CD14-positive monocyte (primary cell): Measurements from ENCODE around the gene DGCR6L. TPM values are rescaled to one million over a fixed set of nuclear protein-coding genes. Genes with fewer than 3 reads are reported as not detected.

Experiments used
- DNase-seq, 3 donors: peaks; one replicate each; pipeline ENCODE4 v3.0.0-alpha.2; 2011 to 2022
- H2AFZ ChIP-seq: 2 replicates; pipeline ENCODE4 v1.6.0; 2012; ENCODE audit warnings: mild to moderate bottlenecking, low read depth, low read length, inconsistent platforms; ENCODE audit not compliant: insufficient read depth, poor library complexity, severe bottlenecking
- H3K27ac ChIP-seq, 2 donors: 1 replicate in 1 of 2; 2 replicates in 1 of 2; pipeline ENCODE4 v1.5.1; 2012 to 2013; ENCODE audit warnings: low read length in 2 of 2, control low read depth in 1 of 2, inconsistent platforms in 1 of 2, low read depth in 1 of 2, mild to moderate bottlenecking in 1 of 2
- H3K27me3 ChIP-seq, 2 donors: one replicate each; pipeline versions ENCODE4 v1.6.0 to v1.6.1; 2011 to 2013; ENCODE audit warnings: low read length in 2 of 2; ENCODE audit not compliant: control insufficient read depth in 2 of 2, insufficient read depth in 2 of 2
- H3K36me3 ChIP-seq, 2 donors: replicated peaks in 1 of 2; 1 replicate in 1 of 2; 2 replicates in 1 of 2; pipeline versions ENCODE4 v1.5.1 to v1.6.1; 2012 to 2013; ENCODE audit warnings: low read length in 2 of 2, control low read depth in 1 of 2, inconsistent platforms in 1 of 2, mild to moderate bottlenecking in 1 of 2; ENCODE audit not compliant: insufficient read depth in 2 of 2, control insufficient read depth in 1 of 2
- H3K4me1 ChIP-seq, 2 donors: 1 replicate in 1 of 2; 2 replicates in 1 of 2; pipeline versions ENCODE4 v1.5.1 to v1.6.1; 2012 to 2013; ENCODE audit warnings: low read length in 2 of 2, control low read depth in 1 of 2, inconsistent platforms in 1 of 2, mild to moderate bottlenecking in 1 of 2, moderate library complexity in 1 of 2; ENCODE audit not compliant: insufficient read depth in 2 of 2, control insufficient read depth in 1 of 2
- H3K4me2 ChIP-seq: replicated peaks from 2 replicates; pipeline ENCODE3; 2012; ENCODE audit warnings: low read length, moderate library complexity, mild to moderate bottlenecking; ENCODE audit not compliant: poor library complexity, severe bottlenecking; ENCODE audit errors: extremely low read depth
- H3K4me3 ChIP-seq, 3 experiments: fragments of 200-600 bp in 1 of 3; sonication (generic) in 1 of 3; replicated peaks in 1 of 3; 1 replicate in 2 of 3; 2 replicates in 1 of 3; pipeline ENCODE4 v1.5.1; 2011 to 2013; ENCODE audit warnings: low read length in 3 of 3, mild to moderate bottlenecking in 3 of 3, control low read depth in 2 of 3, low read depth in 2 of 3, inconsistent platforms in 1 of 3, moderate library complexity in 1 of 3
- H3K79me2 ChIP-seq: 2 replicates; pipeline ENCODE4 v1.6.0; 2012; ENCODE audit warnings: mild to moderate bottlenecking, control low read depth, inconsistent platforms, low read length, moderate library complexity; ENCODE audit not compliant: insufficient read depth
- H3K9ac ChIP-seq: 2 replicates; pipeline ENCODE4 v1.6.0; 2017; ENCODE audit warnings: low read length, mild to moderate bottlenecking; ENCODE audit not compliant: insufficient read depth, poor library complexity, severe bottlenecking
- H3K9me3 ChIP-seq, 2 donors: replicated peaks in 1 of 2; 1 replicate in 1 of 2; 2 replicates in 1 of 2; pipeline versions ENCODE4 v1.5.1 to v1.6.1; 2012 to 2013; ENCODE audit warnings: low read length in 2 of 2, control low read depth in 1 of 2; ENCODE audit not compliant: control insufficient read depth in 1 of 2, insufficient read depth in 1 of 2
- H4K20me1 ChIP-seq: 2 replicates; pipeline ENCODE4 v1.6.0; 2012; ENCODE audit warnings: mild to moderate bottlenecking, low read length, control low read depth, moderate library complexity; ENCODE audit not compliant: insufficient read depth
- H3K27ac Mint-ChIP-seq, 7 donors: one replicate each; pipeline ENCODE4 v1.8.0; 2020; ENCODE audit warnings: mild to moderate bottlenecking in 7 of 7, mixed read lengths in 7 of 7, moderate library complexity in 6 of 7, inconsistent platforms in 2 of 7
- H3K27me3 Mint-ChIP-seq, 3 donors: one replicate each; pipeline ENCODE4 v1.8.0; 2021 to 2022; ENCODE audit warnings: low read depth in 3 of 3, mild to moderate bottlenecking in 3 of 3, mixed read lengths in 3 of 3, moderate library complexity in 3 of 3, inconsistent platforms in 1 of 3
- H3K36me3 Mint-ChIP-seq, 2 donors: one replicate each; pipeline ENCODE4 v1.8.0; 2020; ENCODE audit warnings: mixed read lengths in 2 of 2, inconsistent platforms in 1 of 2, mild to moderate bottlenecking in 1 of 2
- H3K4me1 Mint-ChIP-seq: one replicate; pipeline ENCODE4 v1.8.0; 2020; ENCODE audit warnings: mild to moderate bottlenecking, mixed read lengths
- H3K4me3 Mint-ChIP-seq, 2 donors: one replicate each; pipeline ENCODE4 v1.8.0; 2020; ENCODE audit warnings: mild to moderate bottlenecking in 2 of 2, mixed read lengths in 2 of 2, moderate library complexity in 1 of 2
- H3K9me3 Mint-ChIP-seq, 7 donors: one replicate each; pipeline ENCODE4 v1.8.0; 2020 to 2022; ENCODE audit warnings: mixed read lengths in 7 of 7, mild to moderate bottlenecking in 6 of 7, moderate library complexity in 6 of 7, inconsistent platforms in 2 of 7
- WGBS: methylation state at CpG from one replicate; pipeline ENCODE4 v1.1.5; 2013; ENCODE audit warnings: missing lambda C conversion rate; ENCODE audit not compliant: insufficient coverage; 5-methylcytosine and 5-hydroxymethylcytosine counted together
- intact Hi-C, 2 donors: fragments of 100-400 bp; cut with micrococcal nuclease; formaldehyde crosslinking; loops; one replicate each; pipeline versions ENCODE4 v1.15.0 to v1.15.1; 2023
- polyA plus RNA-seq, 3 donors: library from polyadenylated mRNA; depleted of rRNA in 1 of 3; unstranded in 2 of 3; stranded (reverse) in 1 of 3; fragments of 300-500 nt in 2 of 3; fragments of >200 nt in 1 of 3; fragmentation: Illumina TruSeq in 2 of 3; gene quantifications; 1 replicate in 2 of 3; 2 replicates in 1 of 3; pipeline ENCODE4 v1.2.3, GENCODE V29; 2012 to 2021
- TF ChIP-seq, protein P1 (sequence below): fragments of 200-600 bp; IDR thresholded peaks from one replicate; pipeline ENCODE4 v1.8.0; 2022; ENCODE audit warnings: antibody characterized with exemption, mild to moderate bottlenecking

The DGCR6L gene
- polyA plus RNA-seq, 3 donors = 33.0 to 62.8 (median 56.3) TPM

DNA sequence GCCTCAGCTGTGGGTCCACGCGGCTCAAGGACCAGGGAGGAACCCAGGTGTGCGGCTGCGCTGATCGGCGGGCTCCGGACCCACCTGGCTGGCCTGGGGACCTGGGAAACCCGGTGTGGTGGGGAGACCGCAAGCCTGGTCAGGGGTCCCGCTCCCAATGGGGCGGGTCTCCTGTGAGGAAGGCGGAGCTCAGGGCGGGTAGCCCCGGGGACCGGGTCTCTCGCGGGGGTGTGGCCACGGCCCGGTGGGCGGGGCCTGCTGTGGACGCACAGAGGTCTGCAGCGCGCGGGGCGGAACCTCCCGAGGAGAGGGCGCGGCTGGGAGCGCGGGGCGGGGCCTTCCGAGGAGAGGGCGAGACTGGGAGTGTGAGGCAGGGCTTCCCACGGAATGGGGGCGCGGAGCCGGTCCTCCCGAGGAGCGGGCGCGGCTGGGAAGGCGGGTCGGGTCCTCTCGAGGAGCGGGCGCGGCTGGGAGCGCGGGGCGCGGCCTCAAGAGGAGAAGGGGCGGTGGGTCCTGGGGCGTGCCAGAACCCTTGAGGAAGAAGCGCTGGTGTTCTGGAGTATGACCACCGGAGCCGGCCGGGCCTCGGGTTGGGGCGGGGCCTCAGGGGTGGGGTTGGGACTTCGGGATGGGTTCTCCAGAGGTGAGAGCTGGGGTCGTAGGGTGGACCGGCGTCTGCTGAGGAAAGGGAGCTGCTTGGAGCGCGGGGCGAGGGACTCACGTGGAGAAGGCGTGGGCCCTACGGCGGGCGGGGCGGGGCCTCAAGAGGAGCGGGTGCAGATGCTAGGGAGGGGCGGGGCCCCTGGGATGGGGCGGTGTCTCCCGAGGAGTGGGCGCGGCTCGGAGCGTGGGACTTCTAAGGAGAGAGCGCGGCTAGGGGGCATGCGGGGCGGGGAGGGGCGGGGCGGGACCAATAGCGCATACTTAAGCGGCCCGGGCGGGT is 20.8 kb downstream of the DGCR6L start:
- Histone ChIP-seq H3K4me3 (peak overlapping the region; percentile 46 to 82 (median 59)), H3K4me2 (peak overlapping the region; percentile 96), H3K36me3 (no peaks in the 10 kb centered on the region), H4K20me1 (no peaks in the 10 kb centered on the region), H3K9ac (peak overlapping the region; percentile 51), H3K9me3 (no peaks in the 10 kb centered on the region), H2AFZ (peak overlapping the region; percentile 88), H3K27me3 (peaks cover 2 to 13% of the 10 kb centered on the region in 2 donors), H3K27ac (no peak overlapping the region), H3K4me1 (peaks cover 7 to 18% of the 10 kb centered on the region in 2 donors), H3K79me2 (no peaks in the 10 kb centered on the region)
- Mint-ChIP-seq H3K4me3 (peak overlapping the region; percentile 86 to 90), H3K27ac (peak overlapping the region in 2 of 7 donors; percentile 35 to 61), H3K36me3 (no peaks in the 10 kb centered on the region), H3K4me1 (peaks cover 6% of the 10 kb centered on the region), H3K9me3 (no peaks in the 10 kb centered on the region), H3K27me3 (peaks cover 14 to 41% (median 25%) of the 10 kb centered on the region in 3 donors)
- peak; percentile 59 to 74 (median 67) for DNase-seq
- WGBS = 2% methylated on average over 85 of the region's 90 CpGs
- TF ChIP-seq, protein P1, sequence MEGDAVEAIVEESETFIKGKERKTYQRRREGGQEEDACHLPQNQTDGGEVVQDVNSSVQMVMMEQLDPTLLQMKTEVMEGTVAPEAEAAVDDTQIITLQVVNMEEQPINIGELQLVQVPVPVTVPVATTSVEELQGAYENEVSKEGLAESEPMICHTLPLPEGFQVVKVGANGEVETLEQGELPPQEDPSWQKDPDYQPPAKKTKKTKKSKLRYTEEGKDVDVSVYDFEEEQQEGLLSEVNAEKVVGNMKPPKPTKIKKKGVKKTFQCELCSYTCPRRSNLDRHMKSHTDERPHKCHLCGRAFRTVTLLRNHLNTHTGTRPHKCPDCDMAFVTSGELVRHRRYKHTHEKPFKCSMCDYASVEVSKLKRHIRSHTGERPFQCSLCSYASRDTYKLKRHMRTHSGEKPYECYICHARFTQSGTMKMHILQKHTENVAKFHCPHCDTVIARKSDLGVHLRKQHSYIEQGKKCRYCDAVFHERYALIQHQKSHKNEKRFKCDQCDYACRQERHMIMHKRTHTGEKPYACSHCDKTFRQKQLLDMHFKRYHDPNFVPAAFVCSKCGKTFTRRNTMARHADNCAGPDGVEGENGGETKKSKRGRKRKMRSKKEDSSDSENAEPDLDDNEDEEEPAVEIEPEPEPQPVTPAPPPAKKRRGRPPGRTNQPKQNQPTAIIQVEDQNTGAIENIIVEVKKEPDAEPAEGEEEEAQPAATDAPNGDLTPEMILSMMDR = no peak
- intact Hi-C loops = no loop called here

DNA sequence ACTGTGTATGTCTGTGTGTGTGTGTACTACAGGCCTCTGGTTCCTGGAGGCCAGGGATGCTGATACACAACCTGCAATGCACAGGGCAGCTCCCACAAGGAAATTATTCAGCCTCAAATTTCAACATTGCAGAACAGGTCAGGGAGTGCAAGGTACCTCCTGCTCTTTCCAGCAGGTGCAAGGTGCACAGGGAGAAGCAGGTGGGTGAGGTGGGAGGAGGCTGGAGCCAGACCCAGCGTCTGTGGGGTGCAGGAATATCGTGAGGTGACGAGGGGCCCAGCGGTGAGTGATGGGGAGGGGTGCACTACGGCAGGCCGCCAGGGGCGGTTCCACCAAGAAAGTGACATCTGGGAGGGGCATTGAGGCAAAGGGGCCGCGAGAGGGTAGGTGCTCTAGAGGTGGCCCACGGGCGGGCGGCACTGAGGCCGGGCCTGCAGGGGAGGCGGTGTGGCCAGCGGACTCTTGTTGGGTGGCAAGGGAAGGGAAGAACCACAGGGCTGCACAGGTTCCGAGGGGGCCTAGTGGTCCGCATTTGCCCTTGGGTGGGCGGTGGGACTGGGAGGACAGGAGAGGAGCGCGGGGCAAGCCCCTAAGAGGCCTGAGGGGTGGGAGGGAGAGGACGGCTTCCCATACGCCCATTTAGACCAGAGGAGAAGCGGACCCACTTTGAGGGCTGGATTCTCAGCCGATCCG is 21.6 kb downstream of the DGCR6L start:
- peak overlapping the region in 1 of 7 donors; percentile 5 for H3K27ac Mint-ChIP-seq
- peak overlapping the region; percentile 86 to 90 for H3K4me3 Mint-ChIP-seq

More for the DNA sequence above, 21.6 kb downstream of the DGCR6L start:
- no peak overlapping the region for H3K27ac ChIP-seq
- H3K4me1 Mint-ChIP-seq = peaks cover 6% of the 10 kb centered on the region
- peak overlapping the region; percentile 51 for H3K9ac ChIP-seq
- H2AFZ ChIP-seq = peak overlapping the region; percentile 88
- no peak for DNase-seq
- no peaks in the 10 kb centered on the region for H3K36me3 ChIP-seq
- no peaks in the 10 kb centered on the region for H3K9me3 ChIP-seq
- intact Hi-C loops = no loop called here
- 79% methylated on average over 25 of the region's 25 CpGs for WGBS
- TF ChIP-seq, protein P1 = no peak
- peak overlapping the region in 1 of 3 experiments; percentile 82 for H3K4me3 ChIP-seq
- H3K4me2 ChIP-seq = peak overlapping the region; percentile 96
- H3K9me3 Mint-ChIP-seq = no peaks in the 10 kb centered on the region
- peaks cover 2 to 13% of the 10 kb centered on the region in 2 donors for H3K27me3 ChIP-seq
- no peaks in the 10 kb centered on the region for H4K20me1 ChIP-seq
- H3K27me3 Mint-ChIP-seq = peaks cover 14 to 39% (median 25%) of the 10 kb centered on the region in 3 donors
- H3K79me2 ChIP-seq = no peaks in the 10 kb centered on the region
- peaks cover 7 to 18% of the 10 kb centered on the region in 2 donors for H3K4me1 ChIP-seq
- no peaks in the 10 kb centered on the region for H3K36me3 Mint-ChIP-seq
